CD14-positive monocyte (primary cell): ENCODE results near the gene SEMA3C. TPM values are rescaled to one million over a fixed set of nuclear protein-coding genes. Genes with fewer than 3 reads are reported as not detected.

Source experiments
- DNase-seq, 3 donors: peaks; one replicate each; pipeline ENCODE4 v3.0.0-alpha.2; 2011 to 2022
- H2AFZ ChIP-seq: 2 replicates; pipeline ENCODE4 v1.6.0; 2012; ENCODE audit warnings: mild to moderate bottlenecking, low read depth, low read length, inconsistent platforms; ENCODE audit not compliant: insufficient read depth, poor library complexity, severe bottlenecking
- H3K27ac ChIP-seq, 2 donors: 1 replicate in 1 of 2; 2 replicates in 1 of 2; pipeline ENCODE4 v1.5.1; 2012 to 2013; ENCODE audit warnings: low read length in 2 of 2, control low read depth in 1 of 2, inconsistent platforms in 1 of 2, low read depth in 1 of 2, mild to moderate bottlenecking in 1 of 2
- H3K27me3 ChIP-seq, 2 donors: one replicate each; pipeline versions ENCODE4 v1.6.0 to v1.6.1; 2011 to 2013; ENCODE audit warnings: low read length in 2 of 2; ENCODE audit not compliant: control insufficient read depth in 2 of 2, insufficient read depth in 2 of 2
- H3K36me3 ChIP-seq, 2 donors: replicated peaks in 1 of 2; 1 replicate in 1 of 2; 2 replicates in 1 of 2; pipeline versions ENCODE4 v1.5.1 to v1.6.1; 2012 to 2013; ENCODE audit warnings: low read length in 2 of 2, control low read depth in 1 of 2, inconsistent platforms in 1 of 2, mild to moderate bottlenecking in 1 of 2; ENCODE audit not compliant: insufficient read depth in 2 of 2, control insufficient read depth in 1 of 2
- H3K4me1 ChIP-seq, 2 donors: 1 replicate in 1 of 2; 2 replicates in 1 of 2; pipeline versions ENCODE4 v1.5.1 to v1.6.1; 2012 to 2013; ENCODE audit warnings: low read length in 2 of 2, control low read depth in 1 of 2, inconsistent platforms in 1 of 2, mild to moderate bottlenecking in 1 of 2, moderate library complexity in 1 of 2; ENCODE audit not compliant: insufficient read depth in 2 of 2, control insufficient read depth in 1 of 2
- H3K4me2 ChIP-seq: replicated peaks from 2 replicates; pipeline ENCODE3; 2012; ENCODE audit warnings: low read length, moderate library complexity, mild to moderate bottlenecking; ENCODE audit not compliant: poor library complexity, severe bottlenecking; ENCODE audit errors: extremely low read depth
- H3K4me3 ChIP-seq, 3 experiments: fragments of 200-600 bp in 1 of 3; sonication (generic) in 1 of 3; replicated peaks in 1 of 3; 1 replicate in 2 of 3; 2 replicates in 1 of 3; pipeline ENCODE4 v1.5.1; 2011 to 2013; ENCODE audit warnings: low read length in 3 of 3, mild to moderate bottlenecking in 3 of 3, control low read depth in 2 of 3, low read depth in 2 of 3, inconsistent platforms in 1 of 3, moderate library complexity in 1 of 3
- H3K79me2 ChIP-seq: 2 replicates; pipeline ENCODE4 v1.6.0; 2012; ENCODE audit warnings: mild to moderate bottlenecking, control low read depth, inconsistent platforms, low read length, moderate library complexity; ENCODE audit not compliant: insufficient read depth
- H3K9ac ChIP-seq: 2 replicates; pipeline ENCODE4 v1.6.0; 2017; ENCODE audit warnings: low read length, mild to moderate bottlenecking; ENCODE audit not compliant: insufficient read depth, poor library complexity, severe bottlenecking
- H3K9me3 ChIP-seq, 2 donors: replicated peaks in 1 of 2; 1 replicate in 1 of 2; 2 replicates in 1 of 2; pipeline versions ENCODE4 v1.5.1 to v1.6.1; 2012 to 2013; ENCODE audit warnings: low read length in 2 of 2, control low read depth in 1 of 2; ENCODE audit not compliant: control insufficient read depth in 1 of 2, insufficient read depth in 1 of 2
- H4K20me1 ChIP-seq: 2 replicates; pipeline ENCODE4 v1.6.0; 2012; ENCODE audit warnings: mild to moderate bottlenecking, low read length, control low read depth, moderate library complexity; ENCODE audit not compliant: insufficient read depth
- H3K27ac Mint-ChIP-seq, 7 donors: one replicate each; pipeline ENCODE4 v1.8.0; 2020; ENCODE audit warnings: mild to moderate bottlenecking in 7 of 7, mixed read lengths in 7 of 7, moderate library complexity in 6 of 7, inconsistent platforms in 2 of 7
- H3K27me3 Mint-ChIP-seq, 3 donors: one replicate each; pipeline ENCODE4 v1.8.0; 2021 to 2022; ENCODE audit warnings: low read depth in 3 of 3, mild to moderate bottlenecking in 3 of 3, mixed read lengths in 3 of 3, moderate library complexity in 3 of 3, inconsistent platforms in 1 of 3
- H3K36me3 Mint-ChIP-seq, 2 donors: one replicate each; pipeline ENCODE4 v1.8.0; 2020; ENCODE audit warnings: mixed read lengths in 2 of 2, inconsistent platforms in 1 of 2, mild to moderate bottlenecking in 1 of 2
- H3K4me1 Mint-ChIP-seq: one replicate; pipeline ENCODE4 v1.8.0; 2020; ENCODE audit warnings: mild to moderate bottlenecking, mixed read lengths
- H3K4me3 Mint-ChIP-seq, 2 donors: one replicate each; pipeline ENCODE4 v1.8.0; 2020; ENCODE audit warnings: mild to moderate bottlenecking in 2 of 2, mixed read lengths in 2 of 2, moderate library complexity in 1 of 2
- H3K9me3 Mint-ChIP-seq, 7 donors: one replicate each; pipeline ENCODE4 v1.8.0; 2020 to 2022; ENCODE audit warnings: mixed read lengths in 7 of 7, mild to moderate bottlenecking in 6 of 7, moderate library complexity in 6 of 7, inconsistent platforms in 2 of 7
- CTCF ChIP-seq: fragments of 200-600 bp; IDR thresholded peaks from one replicate; pipeline ENCODE4 v1.8.0; 2022; ENCODE audit warnings: antibody characterized with exemption, mild to moderate bottlenecking
- WGBS: methylation state at CpG from one replicate; pipeline ENCODE4 v1.1.5; 2013; ENCODE audit warnings: missing lambda C conversion rate; ENCODE audit not compliant: insufficient coverage; 5-methylcytosine and 5-hydroxymethylcytosine counted together
- intact Hi-C, 2 donors: fragments of 100-400 bp; cut with micrococcal nuclease; formaldehyde crosslinking; loops; one replicate each; pipeline versions ENCODE4 v1.15.0 to v1.15.1; 2023
- polyA plus RNA-seq, 3 donors: library from polyadenylated mRNA; depleted of rRNA in 1 of 3; unstranded in 2 of 3; stranded (reverse) in 1 of 3; fragments of 300-500 nt in 2 of 3; fragments of >200 nt in 1 of 3; fragmentation: Illumina TruSeq in 2 of 3; gene quantifications; 1 replicate in 2 of 3; 2 replicates in 1 of 3; pipeline ENCODE4 v1.2.3, GENCODE V29; 2012 to 2021

SEMA3C gene
- polyA plus RNA-seq, 3 donors, result 7.2 to 14.1 (median 13.7) TPM

- TF ChIP-seq CTCF, result no peak
- H3K9ac ChIP-seq, result no peak overlapping the region
- no peaks in the 10 kb centered on the region for H3K79me2 ChIP-seq
- H3K4me3 Mint-ChIP-seq, result no peak overlapping the region
- no peaks in the 10 kb centered on the region for H3K27me3 ChIP-seq
- H3K27ac ChIP-seq, result no peak overlapping the region
- H3K4me1 Mint-ChIP-seq, result peaks cover 15% of the 10 kb centered on the region
- no peaks in the 10 kb centered on the region for H3K9me3 ChIP-seq
- no peak overlapping the region for H3K4me2 ChIP-seq
- no CpG with 5 or more reads among the region's 3 CpGs for WGBS
- peaks cover 0 to 2% (median 0%) of the 10 kb centered on the region in 3 donors for H3K27me3 Mint-ChIP-seq
- intact Hi-C loops, result no loop called here
- no peak overlapping the region for H3K27ac Mint-ChIP-seq
- peaks cover 3 to 11% of the 10 kb centered on the region in 2 donors for H3K4me1 ChIP-seq
- H2AFZ ChIP-seq, result no peak overlapping the region
- peaks cover 8 to 14% of the 10 kb centered on the region in 2 donors for H3K36me3 Mint-ChIP-seq
- DNase-seq, result no peak
- no peak overlapping the region for H3K4me3 ChIP-seq
- no peaks in the 10 kb centered on the region for H4K20me1 ChIP-seq
- H3K36me3 ChIP-seq, result no peaks in the 10 kb centered on the region
- H3K9me3 Mint-ChIP-seq, result peaks cover 0 to 2% (median 0%) of the 10 kb centered on the region in 7 donors
Measured at GRCh38 chr7:80847027-80847426, 71.8 kb downstream of the SEMA3C start.

GRCh38 chr7:80844916-80845315 is 73.9 kb downstream of the SEMA3C start:
- Mint-ChIP-seq H3K27ac (peak overlapping the region in 2 of 7 donors; percentile 10 to 20), H3K9me3 (peaks cover 0 to 2% (median 0%) of the 10 kb centered on the region in 7 donors), H3K27me3 (peaks cover 0 to 2% (median 0%) of the 10 kb centered on the region in 3 donors), H3K4me1 (peaks cover 20% of the 10 kb centered on the region), H3K4me3 (no peak overlapping the region), H3K36me3 (peaks cover 7 to 11% of the 10 kb centered on the region in 2 donors)
- H3K4me3 ChIP-seq, result no peak overlapping the region
- no peaks in the 10 kb centered on the region for H3K9me3 ChIP-seq
- intact Hi-C loops, result no loop called here
- H3K27me3 ChIP-seq, result no peaks in the 10 kb centered on the region
- DNase-seq, result no peak
- TF ChIP-seq CTCF, result no peak
- no CpG with 5 or more reads among the region's 5 CpGs for WGBS
- no peak overlapping the region for H3K9ac ChIP-seq
- H4K20me1 ChIP-seq, result no peaks in the 10 kb centered on the region
- H3K4me1 ChIP-seq, result peaks cover 7 to 15% of the 10 kb centered on the region in 2 donors
- H3K36me3 ChIP-seq, result no peaks in the 10 kb centered on the region
- no peak overlapping the region for H2AFZ ChIP-seq
- no peak overlapping the region for H3K4me2 ChIP-seq
- no peak overlapping the region for H3K27ac ChIP-seq
- no peaks in the 10 kb centered on the region for H3K79me2 ChIP-seq
